Omental fat pad (tissue), 4 donors: ENCODE results near the gene CBR4. TPM values are rescaled to one million over a fixed set of nuclear protein-coding genes. Genes with fewer than 3 reads are reported as not detected.

Experiments
- ATAC-seq: fragments of 150-250 bp; one replicate; pipeline ENCODE4 v1.9.1; 2016; ENCODE audit warnings: mild to moderate bottlenecking, moderate library complexity; ENCODE audit not compliant: low FRiP score
- DNase-seq: peaks from one replicate; pipeline ENCODE4 v3.0.0-alpha.2; 2019; ENCODE audit warnings: low spot score
- CTCF ChIP-seq, 3 donors: fragments of 450-650 bp; IDR thresholded peaks; one replicate each; pipeline ENCODE4 v1.5.1; 2016 to 2017; ENCODE audit warnings: antibody characterized with exemption in 3 of 3, mild to moderate bottlenecking in 3 of 3, moderate library complexity in 2 of 3
- total RNA-seq, 4 donors: library from RNA; depleted of rRNA; stranded (reverse); fragments of >200 nt; gene quantifications; one replicate each; pipeline ENCODE4 v1.1.0, GENCODE V29; 2016

CBR4 gene
- total RNA-seq: 10 to 100 TPM in 2 of 4 donors, 1 to 10 TPM in 2; 8.5 to 21.9 (median 10.7) TPM

DNA sequence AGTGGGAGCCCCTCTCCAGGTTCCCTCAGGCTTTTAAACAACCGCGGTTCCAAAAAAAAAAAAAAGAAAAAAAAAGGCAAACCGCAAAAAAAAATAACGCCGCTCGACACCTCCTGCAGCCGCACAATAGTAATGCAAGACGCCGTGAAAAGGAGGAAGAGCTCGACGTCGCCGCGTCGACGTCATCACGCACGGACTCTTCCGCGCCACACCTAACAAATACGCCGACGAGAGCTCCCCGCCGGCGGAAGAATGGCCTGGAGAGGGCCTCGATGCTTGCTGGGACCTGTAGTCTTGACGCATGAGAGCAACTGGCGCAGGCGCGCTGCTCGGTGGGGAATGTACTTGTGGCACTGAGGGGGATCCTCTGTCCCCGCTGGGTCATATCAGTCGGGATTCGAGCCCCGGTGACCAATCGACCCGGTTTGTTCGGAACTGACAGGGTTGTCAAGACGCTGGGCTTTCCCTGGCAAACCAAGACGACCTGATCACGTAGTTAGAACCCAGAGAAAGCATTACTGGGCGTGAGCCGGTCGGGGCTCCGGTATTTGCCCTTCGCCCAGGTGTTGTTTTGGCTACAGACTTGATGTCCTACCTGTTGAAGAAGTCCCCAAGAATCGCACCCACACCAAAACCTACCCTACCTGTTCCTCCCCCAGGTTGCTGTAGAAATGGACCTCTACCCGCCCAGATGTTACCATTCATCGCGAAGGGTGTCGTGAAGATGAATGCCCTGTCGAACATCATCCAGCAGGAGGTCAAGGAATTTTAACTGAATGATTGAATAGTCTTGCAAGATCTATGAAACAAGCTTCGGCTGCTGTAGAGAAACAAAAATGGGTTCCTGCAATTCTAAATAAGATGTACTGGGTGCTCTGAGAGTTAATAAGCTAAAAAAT lies at the start of gene CBR4:
CBR4 (minus strand) TSS at position 131 of the 899 bp plus-strand sequence. CDS start 166 bp downstream, outside the sequence.
- TF ChIP-seq CTCF (IDR thresholded peaks at IDR 0.05): no peak
- peak; percentile 98 for ATAC-seq
- peak; percentile 87 for DNase-seq

- DNase-seq (no peak), ATAC-seq (no peak)
- TF ChIP-seq CTCF (IDR thresholded peaks at IDR 0.05): no peak
These were observed 49.5 kb upstream of the CBR4 start for GRCh38 chr4:169059306-169060211.

DNA sequence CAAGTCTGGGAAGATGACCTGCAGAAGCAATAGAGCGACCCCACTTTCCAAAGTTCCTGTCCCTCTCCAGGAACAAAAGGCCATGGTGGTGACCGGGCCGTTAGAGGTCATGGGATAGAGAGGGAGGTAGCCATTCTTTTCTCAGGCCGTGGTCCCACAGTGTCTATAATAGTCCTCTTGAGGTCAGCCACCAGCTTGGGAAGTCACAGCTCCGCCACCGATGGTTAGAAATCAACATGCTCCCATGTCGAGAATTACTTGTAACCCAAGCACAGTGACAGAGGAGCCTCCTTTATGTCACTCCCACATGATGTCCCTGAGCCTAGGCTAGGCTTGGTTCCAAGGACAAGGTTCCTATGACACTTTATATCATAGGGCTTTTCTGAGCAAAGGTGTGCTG lies 48.3 kb upstream of the CBR4 start:
- DNase-seq (no peak), ATAC-seq (no peak)
- no peak for TF ChIP-seq CTCF (IDR thresholded peaks at IDR 0.05)

GRCh38 chr4:169054879-169055278 lies 44.8 kb upstream of the CBR4 start:
- no peak for DNase-seq
- no peak for TF ChIP-seq CTCF (IDR thresholded peaks at IDR 0.05)
- ATAC-seq: no peak

DNA sequence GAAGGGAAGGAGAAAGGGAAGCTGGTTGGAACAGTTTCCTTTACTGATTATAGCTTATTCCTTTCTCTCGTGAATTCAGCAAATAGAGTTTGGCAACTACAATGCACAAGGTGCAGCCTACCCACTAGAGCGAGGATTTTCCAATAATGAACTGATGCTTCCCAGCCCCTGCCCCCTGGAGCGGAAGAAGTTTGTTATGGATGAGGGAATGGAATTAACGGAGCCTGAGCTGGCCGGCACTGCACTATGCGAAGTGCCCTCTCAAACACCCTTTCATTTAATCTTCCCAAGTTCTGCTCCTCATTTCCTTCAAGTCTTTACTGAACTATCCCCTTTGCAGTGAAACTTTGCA lies 42.5 kb upstream of the CBR4 start:
- no peak for TF ChIP-seq CTCF (IDR thresholded peaks at IDR 0.05)
- DNase-seq: no peak
- no peak for ATAC-seq

- DNase-seq (no peak), ATAC-seq (peak; percentile 71)
- no peak for TF ChIP-seq CTCF (IDR thresholded peaks at IDR 0.05)
These were observed 41.9 kb upstream of the CBR4 start for GRCh38 chr4:169051761-169052593.
